Effector CD8-positive, alpha-beta T cell (primary cell): Measurements from ENCODE around the gene IGF2R.
"Not testable (repeated sequence)": the region's sequence is repeated elsewhere in the genome, so short reads cannot be mapped to it uniquely, and the experiment has no call there.

ENCODE experiments used
- DNase-seq: peaks from one replicate; lab custom pipeline; 2025; lab: John Stamatoyannopoulos, UW

Gene IGF2R

GRCh38 chr6:160137989-160138835, 169.3 kb downstream of the IGF2R start:
- DNase-seq, result peak; percentile 27

GRCh38 chr6:160138839-160139419, 170.0 kb downstream of the IGF2R start:
- DNase-seq, result no peak

GRCh38 chr6:160139420-160139851, 170.6 kb downstream of the IGF2R start:
- DNase-seq, result no peak

- DNase-seq, result not testable (repeated sequence)
These were observed 171.6 kb downstream of the IGF2R start for GRCh38 chr6:160140493-160140892.

GRCh38 chr6:160141001-160141726, 172.3 kb downstream of the IGF2R start:
- no peak for DNase-seq

- DNase-seq, result no peak
These were observed 173.3 kb downstream of the IGF2R start for GRCh38 chr6:160142115-160142715.

- DNase-seq, result no peak
These were observed 177.7 kb downstream of the IGF2R start for GRCh38 chr6:160146454-160147145.

- DNase-seq, result no peak
These were observed 178.3 kb downstream of the IGF2R start for GRCh38 chr6:160147146-160147536.

GRCh38 chr6:160154471-160154870, 185.6 kb downstream of the IGF2R start:
- DNase-seq, result no peak

- DNase-seq, result no peak
These were observed 188.0 kb downstream of the IGF2R start for GRCh38 chr6:160156842-160157241.

- DNase-seq, result no peak
These were observed 191.6 kb downstream of the IGF2R start for GRCh38 chr6:160160450-160160849.
